Transverse colon (tissue), 4 donors: ENCODE data around the gene KCNJ9.

Experiments
- CTCF ChIP-seq, 5 experiments: fragments of 200-600 bp in 3 of 5; fragments of 450-650 bp in 2 of 5; sonication (generic) in 3 of 5; IDR thresholded peaks; 1 replicate in 2 of 5; 2 replicates in 3 of 5; pipeline ENCODE4 v1.5.1; 2016 to 2017; ENCODE audit warnings: antibody characterized with exemption in 5 of 5, inconsistent platforms in 3 of 5, mild to moderate bottlenecking in 2 of 5, moderate library complexity in 1 of 5
- EP300 ChIP-seq: sonication (generic); formaldehyde crosslinking; IDR thresholded peaks from one replicate; pipeline ENCODE4 v1.6.1; 2017; ENCODE audit warnings: antibody characterized with exemption, low read depth
- POLR2AphosphoS5 ChIP-seq, 3 donors: sonication (generic); formaldehyde crosslinking; IDR thresholded peaks; one replicate each; pipeline ENCODE4 v1.6.1; 2016; ENCODE audit warnings: antibody characterized with exemption in 3 of 3

GRCh38 chr1:160091666-160092223 lies 10.4 kb downstream of the KCNJ9 start:
- no peak for TF ChIP-seq EP300
- no peak for TF ChIP-seq CTCF (IDR thresholded peaks at IDR 0.05)
- TF ChIP-seq POLR2AphosphoS5 (IDR thresholded peaks at IDR 0.05) = no peak
